PC-9 (cell line): ENCODE results near the gene SPDYE16. TPM values are rescaled to one million over a fixed set of nuclear protein-coding genes. Genes with fewer than 3 reads are reported as not detected.
"Not testable (repeated sequence)": the region's sequence is repeated elsewhere in the genome, so short reads cannot be mapped to it uniquely, and the experiment has no call there.

ENCODE experiments used
- BruUV-seq: library from RNA; stranded (reverse); fragments of 400-500 nt; replicated peaks from 2 replicates; lab custom pipeline; 2021; lab: Mats Ljungman, UMichigan
- CTCF ChIA-PET: fragments of 300-600 bp; sonication (Branson Sonifier 250); formaldehyde crosslinking; loops from one replicate; lab custom pipeline; 2022; ENCODE audit warnings: antibody characterized with exemption; lab: Charles Lee
- POLR2A ChIA-PET: fragments of 300-600 bp; sonication (Branson Sonifier 250); formaldehyde crosslinking; loops from one replicate; lab custom pipeline; 2022; ENCODE audit warnings: antibody characterized with exemption; ENCODE audit not compliant: unreplicated experiment; lab: Charles Lee
- DNase-seq, 2 experiments: peaks; one replicate each; pipeline versions ENCODE4 v3.0.0 to v3.0.0-alpha.2; 2015 to 2022; ENCODE audit warnings: mixed read lengths in 1 of 2
- H2AFZ ChIP-seq: fragments of 200-600 bp; sonication (generic); 2 replicates; pipeline ENCODE4 v1.8.1; 2017; ENCODE audit warnings: antibody characterized with exemption
- H3F3A ChIP-seq: fragments of 200-600 bp; sonication (generic); 2 replicates; pipeline ENCODE4 v1.8.1; 2017; ENCODE audit warnings: antibody characterized with exemption, mild to moderate bottlenecking, low read depth; ENCODE audit not compliant: insufficient read depth
- H3K27ac ChIP-seq: fragments of 200-600 bp; sonication (generic); 2 replicates; pipeline ENCODE4 v1.6.1; 2016; ENCODE audit warnings: mixed run types
- H3K27me3 ChIP-seq: fragments of 200-600 bp; sonication (generic); 2 replicates; pipeline ENCODE4 v1.6.1; 2016; ENCODE audit warnings: low read depth, mixed run types; ENCODE audit not compliant: insufficient read depth
- H3K36me3 ChIP-seq: fragments of 200-600 bp; sonication (generic); 2 replicates; pipeline ENCODE4 v1.6.1; 2016; ENCODE audit warnings: low read depth, mixed run types
- H3K4me1 ChIP-seq: fragments of 200-600 bp; sonication (generic); replicated peaks from 2 replicates; pipeline ENCODE4 v1.6.1; 2016; ENCODE audit warnings: mixed run types; ENCODE audit not compliant: insufficient read depth
- H3K4me2 ChIP-seq: fragments of 200-600 bp; sonication (generic); 2 replicates; pipeline ENCODE4 v1.6.1; 2017; ENCODE audit warnings: mixed run types
- H3K4me3 ChIP-seq: fragments of 200-600 bp; sonication (generic); 2 replicates; pipeline ENCODE4 v1.6.1; 2016; ENCODE audit warnings: mixed run types
- H3K79me2 ChIP-seq: fragments of 200-600 bp; sonication (generic); 2 replicates; pipeline ENCODE4 v1.6.1; 2017; ENCODE audit warnings: low read depth, mixed run types
- H3K9me2 ChIP-seq: fragments of 200-600 bp; sonication (generic); 2 replicates; pipeline ENCODE4 v1.8.1; 2017; ENCODE audit warnings: mild to moderate bottlenecking; ENCODE audit not compliant: insufficient read depth
- H3K9me3 ChIP-seq: fragments of 200-600 bp; sonication (generic); 2 replicates; pipeline ENCODE4 v1.8.1; 2016; ENCODE audit warnings: low read depth; ENCODE audit not compliant: insufficient read depth
- H4K20me1 ChIP-seq: fragments of 200-600 bp; sonication (generic); 2 replicates; pipeline ENCODE4 v1.8.1; 2017; ENCODE audit not compliant: insufficient read depth
- EZH2 ChIP-seq: fragments of 200-600 bp; sonication (generic); IDR thresholded peaks from 2 replicates; pipeline ENCODE4 v1.8.0; 2017; ENCODE audit warnings: antibody characterized with exemption, low read depth
- intact Hi-C: fragments of 100-400 bp; cut with micrococcal nuclease; formaldehyde crosslinking; loops from one replicate; pipeline ENCODE4 v1.10.0; 2022; ENCODE audit not compliant: unreplicated experiment
- total RNA-seq: library from RNA; stranded (reverse); gene quantifications from 2 replicates; pipeline ENCODE4 v1.2.3, GENCODE V29; 2021
- TF ChIP-seq, protein P1 (sequence below): fragments of 200-600 bp; sonication (generic); conservative IDR thresholded peaks from 2 replicates; pipeline ENCODE4 v1.6.1; 2017; ENCODE audit warnings: mixed run types, antibody characterized with exemption, mild to moderate bottlenecking, moderate library complexity

Gene SPDYE16
- total RNA-seq, 1 experiment from 2014 or later = not detected

DNA sequence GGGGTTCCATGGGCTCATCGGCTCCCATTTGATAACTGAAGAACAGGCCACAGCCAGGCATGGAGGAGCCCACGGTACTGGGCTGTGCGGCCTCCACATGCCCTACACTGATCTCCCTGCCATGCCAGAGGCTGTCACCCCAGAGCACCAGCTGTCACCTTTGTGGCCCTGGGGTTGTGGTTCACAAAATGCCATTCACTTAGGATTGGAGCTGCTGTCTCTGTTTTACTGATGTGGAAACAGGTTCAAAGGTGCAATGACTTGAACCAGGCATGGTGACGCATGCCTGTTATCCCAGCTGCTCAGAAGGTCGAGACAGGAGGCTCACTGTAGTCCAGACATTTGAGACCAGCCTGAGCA is 37.0 kb downstream of the SPDYE16 start:
- Histone ChIP-seq H3F3A (peaks cover 38% of the 10 kb centered on the region), H3K9me2 (no peaks in the 10 kb centered on the region), H3K36me3 (no peaks in the 10 kb centered on the region; the same call in 1 of the 2 replicates), H3K9me3 (no peaks in the 10 kb centered on the region), H3K4me1 (peaks cover 17% of the 10 kb centered on the region), H4K20me1 (no peaks in the 10 kb centered on the region), H3K27ac (no peak overlapping the region), H3K79me2 (no peaks in the 10 kb centered on the region), H3K4me3 (no peak overlapping the region), H3K27me3 (no peaks in the 10 kb centered on the region), H2AFZ (no peak overlapping the region), H3K4me2 (no peak overlapping the region)
- ChIA-PET POLR2A (interaction anchor here (0.6 kb wide), 1 partner anchor 212 kb away, joined by 7 read pairs; no protein-coding TSS in a partner anchor), CTCF (no interaction called here)
- TF ChIP-seq, protein P1, sequence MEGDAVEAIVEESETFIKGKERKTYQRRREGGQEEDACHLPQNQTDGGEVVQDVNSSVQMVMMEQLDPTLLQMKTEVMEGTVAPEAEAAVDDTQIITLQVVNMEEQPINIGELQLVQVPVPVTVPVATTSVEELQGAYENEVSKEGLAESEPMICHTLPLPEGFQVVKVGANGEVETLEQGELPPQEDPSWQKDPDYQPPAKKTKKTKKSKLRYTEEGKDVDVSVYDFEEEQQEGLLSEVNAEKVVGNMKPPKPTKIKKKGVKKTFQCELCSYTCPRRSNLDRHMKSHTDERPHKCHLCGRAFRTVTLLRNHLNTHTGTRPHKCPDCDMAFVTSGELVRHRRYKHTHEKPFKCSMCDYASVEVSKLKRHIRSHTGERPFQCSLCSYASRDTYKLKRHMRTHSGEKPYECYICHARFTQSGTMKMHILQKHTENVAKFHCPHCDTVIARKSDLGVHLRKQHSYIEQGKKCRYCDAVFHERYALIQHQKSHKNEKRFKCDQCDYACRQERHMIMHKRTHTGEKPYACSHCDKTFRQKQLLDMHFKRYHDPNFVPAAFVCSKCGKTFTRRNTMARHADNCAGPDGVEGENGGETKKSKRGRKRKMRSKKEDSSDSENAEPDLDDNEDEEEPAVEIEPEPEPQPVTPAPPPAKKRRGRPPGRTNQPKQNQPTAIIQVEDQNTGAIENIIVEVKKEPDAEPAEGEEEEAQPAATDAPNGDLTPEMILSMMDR = no peak
- TF ChIP-seq EZH2 = no peak
- intact Hi-C loops = loop anchor here (2.0 kb wide), 1 partner anchor 493 kb away; no protein-coding TSS in a partner anchor
- DNase-seq = peak in 1 of 2 experiments; percentile 32
- no TSS peak for BruUV-seq

DNA sequence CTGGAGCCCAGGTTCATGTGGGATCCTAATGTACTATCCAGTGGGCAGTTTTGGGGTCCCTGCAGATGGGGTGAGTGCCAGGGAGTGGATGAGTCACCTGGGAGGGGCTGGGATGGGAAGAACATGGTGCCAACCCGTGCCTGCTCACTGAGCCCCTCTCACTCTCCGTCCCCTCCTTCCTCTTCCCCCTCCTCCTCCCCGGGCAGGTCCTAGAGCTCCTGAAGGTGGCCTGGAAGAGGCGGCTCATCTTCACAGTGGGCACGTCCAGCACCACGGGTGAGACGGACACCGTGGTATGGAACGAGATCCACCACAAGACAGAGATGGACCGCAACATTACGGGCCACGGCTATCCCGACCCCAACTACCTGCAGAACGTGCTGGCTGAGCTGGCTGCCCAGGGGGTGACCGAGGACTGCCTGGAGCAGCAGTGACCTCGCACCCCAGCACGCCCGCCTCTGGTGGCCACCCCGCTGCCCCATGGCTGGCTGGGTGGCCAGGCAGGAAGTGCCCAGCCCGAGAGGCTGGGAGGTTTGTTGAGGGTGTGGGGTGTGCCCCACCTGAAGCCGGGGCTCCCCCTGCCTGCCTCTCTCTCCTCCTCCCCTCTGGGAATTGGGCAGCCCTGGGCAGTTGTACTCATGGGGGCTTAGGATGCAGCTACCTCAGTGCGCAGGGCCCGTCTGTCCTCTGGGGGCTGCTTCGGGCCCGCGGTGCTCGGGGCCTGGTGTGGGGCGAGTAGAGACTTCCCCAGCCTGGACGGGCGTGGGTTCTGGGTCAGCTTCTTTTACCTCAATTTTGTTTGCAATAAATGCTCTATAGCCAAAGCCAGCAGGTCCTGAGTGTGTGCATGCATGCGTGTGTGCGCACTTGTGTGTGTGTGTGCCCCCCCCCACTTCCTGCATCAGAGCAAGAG is 37.7 kb downstream of the SPDYE16 start:
- H4K20me1 ChIP-seq = no peaks in the 10 kb centered on the region
- H3K27me3 ChIP-seq = no peaks in the 10 kb centered on the region
- no peaks in the 10 kb centered on the region for H3K9me2 ChIP-seq
- no peak overlapping the region for H2AFZ ChIP-seq
- H3K36me3 ChIP-seq = no peaks in the 10 kb centered on the region; the same call in 1 of the 2 replicates
- H3F3A ChIP-seq = peaks cover 38% of the 10 kb centered on the region
- no peak for DNase-seq
- no peak overlapping the region for H3K27ac ChIP-seq
- intact Hi-C loops = loop anchor here (2.0 kb wide), 1 partner anchor 493 kb away; no protein-coding TSS in a partner anchor
- ChIA-PET POLR2A (no interaction called here), CTCF (no interaction called here)
- H3K4me3 ChIP-seq = no peak overlapping the region
- no peaks in the 10 kb centered on the region for H3K79me2 ChIP-seq
- no peaks in the 10 kb centered on the region for H3K9me3 ChIP-seq
- H3K4me1 ChIP-seq = peaks cover 14% of the 10 kb centered on the region
- BruUV-seq = no TSS peak
- TF ChIP-seq, protein P1 = no peak
- no peak for TF ChIP-seq EZH2
- no peak overlapping the region for H3K4me2 ChIP-seq

DNA sequence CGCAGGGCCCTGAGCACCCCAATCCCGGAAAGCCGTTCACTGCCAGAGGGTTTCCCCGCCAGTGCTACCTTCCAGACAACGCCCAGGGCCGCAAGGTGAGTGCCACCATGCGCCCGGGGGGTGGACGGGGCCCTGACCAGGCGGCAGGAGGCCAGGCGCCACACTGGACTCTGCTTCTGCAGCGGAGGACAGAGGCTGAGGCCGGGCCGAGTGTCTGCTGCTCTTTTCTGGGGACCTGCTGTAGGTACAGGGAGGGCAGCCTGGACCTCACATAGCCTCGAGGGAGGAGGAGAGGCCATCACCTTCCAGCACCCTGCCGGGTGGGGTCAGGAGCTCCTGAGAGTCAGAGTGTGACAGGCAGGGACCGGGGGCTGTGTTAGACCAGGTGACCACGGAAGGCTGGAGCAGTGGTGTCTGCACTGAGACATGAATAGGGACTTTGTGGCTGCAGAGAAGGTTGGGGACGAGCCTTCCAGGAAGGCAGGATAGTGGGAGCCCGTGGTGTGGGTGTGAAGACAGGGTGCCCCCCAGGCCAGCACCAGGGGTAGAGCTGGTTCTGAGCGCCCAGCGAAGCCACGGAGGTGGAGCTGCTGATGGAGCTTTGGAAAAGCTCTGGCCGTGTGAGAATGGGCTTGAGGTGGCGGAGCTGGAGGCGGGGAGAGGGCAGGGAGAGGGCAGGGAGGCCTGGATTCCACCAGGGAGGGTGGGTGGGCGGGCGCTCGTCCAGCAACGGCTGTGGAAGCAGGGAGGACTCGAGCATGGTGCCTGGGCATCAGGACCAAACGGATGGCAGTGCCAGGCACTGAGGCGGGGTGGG is 38.5 kb downstream of the SPDYE16 start:
- H3K9me3 ChIP-seq, H4K20me1 ChIP-seq, H3K4me1 ChIP-seq, BruUV-seq, H3K27ac ChIP-seq, H3K4me2 ChIP-seq, H3K9me2 ChIP-seq, H3K27me3 ChIP-seq, H3K4me3 ChIP-seq, POLR2A ChIA-PET, CTCF ChIA-PET, H2AFZ ChIP-seq, intact Hi-C loops, H3K36me3 ChIP-seq, H3K79me2 ChIP-seq: not testable (repeated sequence)
- DNase-seq = peak in 1 of 2 experiments; percentile 32
- peaks cover 31% of the 10 kb centered on the region for H3F3A ChIP-seq

DNA sequence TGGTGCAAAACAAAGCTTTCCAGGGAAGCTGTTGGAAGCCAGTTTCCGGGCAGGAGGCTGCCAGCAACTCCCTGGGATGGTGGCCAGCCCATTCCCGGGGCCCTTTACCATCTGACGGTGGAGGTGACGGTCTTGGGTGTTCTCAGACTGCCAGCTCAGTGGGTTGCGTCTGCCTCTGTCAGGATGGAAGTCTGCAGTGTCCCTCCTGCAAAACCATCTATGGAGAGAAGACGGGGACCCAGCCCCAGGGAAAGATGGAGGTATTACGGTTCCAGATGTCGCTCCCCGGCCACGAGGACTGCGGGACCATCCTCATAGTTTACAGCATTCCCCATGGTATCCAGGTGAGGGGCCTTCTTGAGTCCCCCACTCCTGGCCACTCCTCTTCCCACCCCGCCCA is 39.9 kb downstream of the SPDYE16 start:
- H3K27me3 ChIP-seq, H3K79me2 ChIP-seq, CTCF ChIA-PET, H3K4me2 ChIP-seq, POLR2A ChIA-PET, intact Hi-C loops, H3K27ac ChIP-seq, H3K4me1 ChIP-seq, H3K9me2 ChIP-seq, H4K20me1 ChIP-seq, H3K9me3 ChIP-seq, H3K36me3 ChIP-seq, DNase-seq, BruUV-seq, H3K4me3 ChIP-seq, H2AFZ ChIP-seq: not testable (repeated sequence)
- peaks cover 18% of the 10 kb centered on the region; the same call in 1 of the 2 replicates for H3F3A ChIP-seq

DNA sequence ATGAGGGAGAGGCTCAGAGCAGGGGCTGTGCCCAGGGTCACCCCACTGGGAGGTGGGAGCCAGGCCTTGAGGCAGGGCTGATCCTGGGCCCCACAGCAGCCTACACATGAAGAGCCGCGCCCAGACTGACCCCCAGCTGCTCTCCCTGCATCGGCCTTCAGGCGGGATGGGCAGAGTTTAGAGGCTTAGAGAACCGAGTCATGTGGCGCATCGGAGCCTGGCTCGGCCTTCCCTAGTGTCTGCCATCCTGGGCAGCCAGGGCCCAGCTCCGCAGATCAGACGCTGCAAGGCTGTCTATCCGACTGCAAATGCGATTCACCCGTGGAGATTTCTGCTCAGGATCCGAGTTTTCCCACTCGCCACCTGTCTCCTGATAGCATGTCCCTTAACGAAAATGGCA is 40.3 kb downstream of the SPDYE16 start:
- H3K4me2 ChIP-seq, H3K9me2 ChIP-seq, H3K4me3 ChIP-seq, H3K4me1 ChIP-seq, H3K27ac ChIP-seq, CTCF ChIA-PET, POLR2A ChIA-PET, DNase-seq, H2AFZ ChIP-seq, H3K27me3 ChIP-seq, H4K20me1 ChIP-seq, H3K79me2 ChIP-seq, H3K36me3 ChIP-seq, intact Hi-C loops, BruUV-seq, H3K9me3 ChIP-seq: not testable (repeated sequence)
- H3F3A ChIP-seq = peaks cover 15% of the 10 kb centered on the region; the same call in 1 of the 2 replicates
